Upper lobe of left lung (tissue), 6 donors: ENCODE results near the gene BAX. TPM values are rescaled to one million over a fixed set of nuclear protein-coding genes. Genes with fewer than 3 reads are reported as not detected.

Source experiments
- ATAC-seq, 2 donors: fragments of 200-7000 bp; cut with Tn5 transposase; one replicate each; pipeline ENCODE4 v1.9.1; 2022; ENCODE audit warnings: mild to moderate bottlenecking in 2 of 2, moderate library complexity in 2 of 2; ENCODE audit not compliant: low FRiP score in 2 of 2
- DNase-seq, 2 donors: peaks; one replicate each; pipeline ENCODE4 v3.0.0-alpha.2; 2019 to 2020
- H3K27ac ChIP-seq, 4 donors: fragments of 200-600 bp; sonication (generic); one replicate each; pipeline ENCODE4 v1.5.1; 2016 to 2019
- H3K27me3 ChIP-seq, 4 donors: fragments of 200-600 bp; sonication (generic); one replicate each; pipeline ENCODE4 v1.5.1; 2017 to 2019
- H3K36me3 ChIP-seq, 4 donors: fragments of 200-600 bp; sonication (generic); one replicate each; pipeline ENCODE4 v1.5.1; 2016 to 2019
- H3K4me1 ChIP-seq, 4 donors: fragments of 200-600 bp; sonication (generic); one replicate each; pipeline ENCODE4 v1.5.1; 2018 to 2019
- H3K4me3 ChIP-seq, 4 donors: fragments of 200-600 bp; sonication (generic); one replicate each; pipeline ENCODE4 v1.5.1; 2017 to 2019; ENCODE audit warnings: mild to moderate bottlenecking in 2 of 4, moderate library complexity in 1 of 4
- H3K9me3 ChIP-seq, 4 donors: fragments of 200-600 bp; sonication (generic); one replicate each; pipeline ENCODE4 v1.5.1; 2018 to 2019
- EP300 ChIP-seq, 4 donors: sonication (generic); formaldehyde crosslinking; IDR thresholded peaks; one replicate each; pipeline ENCODE4 v1.5.1; 2017; ENCODE audit warnings: antibody characterized with exemption in 4 of 4, control low read depth in 2 of 4
- POLR2A ChIP-seq, 4 donors: fragments of 450-650 bp; IDR thresholded peaks; one replicate each; pipeline ENCODE4 v1.5.1; 2016 to 2017; ENCODE audit warnings: antibody characterized with exemption in 4 of 4, mild to moderate bottlenecking in 2 of 4
- POLR2AphosphoS5 ChIP-seq, 2 donors: sonication (generic); formaldehyde crosslinking; IDR thresholded peaks; one replicate each; pipeline ENCODE4 v1.5.1; 2017; ENCODE audit warnings: antibody characterized with exemption in 2 of 2
- WGBS, 2 donors: methylation state at CpG; one replicate each; pipeline ENCODE4 v1.1.5; 2017 to 2018; 5-methylcytosine and 5-hydroxymethylcytosine counted together
- total RNA-seq, 6 donors: library from RNA; depleted of rRNA in 4 of 6; stranded (reverse); fragments of >200 nt in 4 of 6; gene quantifications; one replicate each; pipeline versions ENCODE4 v1.1.0 to v1.2.1, GENCODE V29; 2016 to 2021
- TF ChIP-seq, protein P1 (sequence below), 6 experiments: fragments of 450-650 bp in 4 of 6; fragments of 200-600 bp in 2 of 6; sonication (generic) in 2 of 6; IDR thresholded peaks; one replicate each; pipeline ENCODE4 v1.5.1; 2016 to 2019; ENCODE audit warnings: antibody characterized with exemption in 6 of 6
- donor health status: DM: no; HTN: no; CAD: no; lungs with moderate emphysema.
- donor health status: DM: no; HTN: yes; CAD: no; lungs with severe emphysema.

The BAX gene
- total RNA-seq, 6 donors from 2014 or later = 68.1 to 143 (median 112) TPM

DNA sequence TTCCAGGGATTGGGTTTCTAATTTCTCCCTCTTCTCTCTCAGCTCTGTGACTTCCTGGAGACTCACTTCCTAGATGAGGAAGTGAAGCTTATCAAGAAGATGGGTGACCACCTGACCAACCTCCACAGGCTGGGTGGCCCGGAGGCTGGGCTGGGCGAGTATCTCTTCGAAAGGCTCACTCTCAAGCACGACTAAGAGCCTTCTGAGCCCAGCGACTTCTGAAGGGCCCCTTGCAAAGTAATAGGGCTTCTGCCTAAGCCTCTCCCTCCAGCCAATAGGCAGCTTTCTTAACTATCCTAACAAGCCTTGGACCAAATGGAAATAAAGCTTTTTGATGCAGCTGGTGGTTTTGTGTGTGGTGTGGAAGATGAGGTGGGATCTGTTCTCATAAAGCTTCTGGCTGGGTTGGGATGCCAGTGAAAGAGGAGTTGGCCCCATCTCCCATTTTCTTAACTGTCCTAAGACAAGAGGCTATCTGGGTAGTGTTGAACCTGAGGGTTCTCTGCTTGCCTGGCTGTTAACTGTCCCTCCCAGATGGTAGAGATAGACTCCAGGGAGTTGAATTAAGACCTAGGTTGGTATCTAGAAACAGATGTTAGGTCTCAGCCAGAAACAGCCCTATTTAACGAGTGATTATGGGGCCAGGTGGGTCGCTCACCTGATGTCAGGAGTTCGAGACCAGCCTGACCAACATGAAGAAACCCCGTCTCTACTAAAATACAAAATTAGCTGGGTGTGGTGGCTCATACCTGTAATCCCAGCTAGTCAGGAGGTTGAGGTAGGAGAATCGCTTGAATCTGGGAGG lies 12.1 kb downstream of the BAX start:
- Histone ChIP-seq H3K27me3 (no peaks in the 10 kb centered on the region), H3K4me1 (peaks cover 48 to 65% (median 53%) of the 10 kb centered on the region in 4 donors), H3K27ac (peak overlapping the region; percentile 88 to 98 (median 90)), H3K4me3 (peak overlapping the region; percentile 80 to 97 (median 88)), H3K36me3 (peaks cover 13 to 55% (median 32%) of the 10 kb centered on the region in 4 donors), H3K9me3 (no peaks in the 10 kb centered on the region)
- DNase-seq (peak in 1 of 2 donors; percentile 52), ATAC-seq (no peak)
- TF ChIP-seq POLR2AphosphoS5 (IDR thresholded peaks at IDR 0.05) (peak in 1 of 2 donors; percentile 17), EP300 (IDR thresholded peaks at IDR 0.05) (no peak)
- 68 to 81% methylated on average over 10 of the region's 10 CpGs for WGBS, 2 donors

- H3K36me3 ChIP-seq = peaks cover 13 to 59% (median 36%) of the 10 kb centered on the region in 4 donors
- no peaks in the 10 kb centered on the region for H3K9me3 ChIP-seq
- peak in 1 of 4 donors; percentile 2 for TF ChIP-seq EP300 (IDR thresholded peaks at IDR 0.05)
- TF ChIP-seq, protein P1, sequence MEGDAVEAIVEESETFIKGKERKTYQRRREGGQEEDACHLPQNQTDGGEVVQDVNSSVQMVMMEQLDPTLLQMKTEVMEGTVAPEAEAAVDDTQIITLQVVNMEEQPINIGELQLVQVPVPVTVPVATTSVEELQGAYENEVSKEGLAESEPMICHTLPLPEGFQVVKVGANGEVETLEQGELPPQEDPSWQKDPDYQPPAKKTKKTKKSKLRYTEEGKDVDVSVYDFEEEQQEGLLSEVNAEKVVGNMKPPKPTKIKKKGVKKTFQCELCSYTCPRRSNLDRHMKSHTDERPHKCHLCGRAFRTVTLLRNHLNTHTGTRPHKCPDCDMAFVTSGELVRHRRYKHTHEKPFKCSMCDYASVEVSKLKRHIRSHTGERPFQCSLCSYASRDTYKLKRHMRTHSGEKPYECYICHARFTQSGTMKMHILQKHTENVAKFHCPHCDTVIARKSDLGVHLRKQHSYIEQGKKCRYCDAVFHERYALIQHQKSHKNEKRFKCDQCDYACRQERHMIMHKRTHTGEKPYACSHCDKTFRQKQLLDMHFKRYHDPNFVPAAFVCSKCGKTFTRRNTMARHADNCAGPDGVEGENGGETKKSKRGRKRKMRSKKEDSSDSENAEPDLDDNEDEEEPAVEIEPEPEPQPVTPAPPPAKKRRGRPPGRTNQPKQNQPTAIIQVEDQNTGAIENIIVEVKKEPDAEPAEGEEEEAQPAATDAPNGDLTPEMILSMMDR (IDR thresholded peaks at IDR 0.05) = no peak
- peak; percentile 44 to 59 for TF ChIP-seq POLR2AphosphoS5 (IDR thresholded peaks at IDR 0.05)
- TF ChIP-seq POLR2A (IDR thresholded peaks at IDR 0.05) = peak in 3 of 4 donors; percentile 8 to 72 (median 24)
- peak in 1 of 2 donors; percentile 80 for DNase-seq
- H3K27me3 ChIP-seq = no peaks in the 10 kb centered on the region
- WGBS, 2 donors = 69 to 75% methylated on average over 14 of the region's 14 CpGs
- peak overlapping the region; percentile 88 to 98 (median 90) for H3K27ac ChIP-seq
- peak overlapping the region in 3 of 4 donors; percentile 80 to 97 (median 90) for H3K4me3 ChIP-seq
- peak in 1 of 2 donors; percentile 28 for ATAC-seq
- H3K4me1 ChIP-seq = peaks cover 42 to 57% (median 46%) of the 10 kb centered on the region in 4 donors
Observed at GRCh38 chr19:48967346-48968178, 12.9 kb downstream of the BAX start.

GRCh38 chr19:48968179-48968661 lies 13.5 kb downstream of the BAX start:
- no peak for TF ChIP-seq POLR2AphosphoS5 (IDR thresholded peaks at IDR 0.05)
- no peak for TF ChIP-seq POLR2A (IDR thresholded peaks at IDR 0.05)
- TF ChIP-seq, protein P1 (IDR thresholded peaks at IDR 0.05) = no peak
- TF ChIP-seq EP300 (IDR thresholded peaks at IDR 0.05) = no peak
- 64 to 71% methylated on average over 4 of the region's 4 CpGs for WGBS, 2 donors
- H3K36me3 ChIP-seq = peaks cover 13 to 66% (median 42%) of the 10 kb centered on the region in 4 donors

GRCh38 chr19:48968813-48969218 lies 14.1 kb downstream of the BAX start:
- Histone ChIP-seq H3K9me3 (no peaks in the 10 kb centered on the region), H3K4me3 (no peak overlapping the region), H3K4me1 (peaks cover 33 to 47% (median 35%) of the 10 kb centered on the region in 4 donors), H3K27ac (peak overlapping the region in 3 of 4 donors; percentile 88 to 98 (median 93)), H3K36me3 (peaks cover 15 to 72% (median 48%) of the 10 kb centered on the region in 4 donors), H3K27me3 (no peaks in the 10 kb centered on the region)
- no peak for ATAC-seq
- 82 to 87% methylated on average over 8 to 15 of the region's 15 CpGs for WGBS, 2 donors
- TF ChIP-seq, protein P1 (IDR thresholded peaks at IDR 0.05) = no peak
- TF ChIP-seq POLR2AphosphoS5 (IDR thresholded peaks at IDR 0.05) (no peak), POLR2A (IDR thresholded peaks at IDR 0.05) (no peak), EP300 (IDR thresholded peaks at IDR 0.05) (no peak)
- DNase-seq = peak in 1 of 2 donors; percentile 61

More at GRCh38 chr19:48968179-48968661, 13.5 kb downstream of the BAX start:
- no peaks in the 10 kb centered on the region for H3K27me3 ChIP-seq
- H3K4me3 ChIP-seq = peak overlapping the region in 1 of 4 donors; percentile 80
- DNase-seq (no peak), ATAC-seq (no peak)
- no peaks in the 10 kb centered on the region for H3K9me3 ChIP-seq
- H3K4me1 ChIP-seq = peaks cover 39 to 53% (median 41%) of the 10 kb centered on the region in 4 donors
- peak overlapping the region; percentile 88 to 98 (median 90) for H3K27ac ChIP-seq
